ENCODE measurements around the gene TSHB.

The TSHB gene

GRCh38 chr1:115062542-115063004 lies 32.9 kb downstream of the TSHB start:
- peak; percentile 95 for DNase-seq

- peak; percentile 31 for DNase-seq
Measured at GRCh38 chr1:115063228-115063901, 33.7 kb downstream of the TSHB start.

- DNase-seq = no peak
Measured at GRCh38 chr1:115064461-115064860, 34.8 kb downstream of the TSHB start.

- DNase-seq = no peak
Measured at GRCh38 chr1:115065021-115065420, 35.4 kb downstream of the TSHB start.

GRCh38 chr1:115067161-115067859 lies 37.7 kb downstream of the TSHB start:
- DNase-seq = no peak

- no peak for DNase-seq
Measured at GRCh38 chr1:115068826-115069585, 39.4 kb downstream of the TSHB start.

GRCh38 chr1:115069659-115070308 lies 40.2 kb downstream of the TSHB start:
- DNase-seq = no peak

GRCh38 chr1:115071012-115071664 lies 41.5 kb downstream of the TSHB start:
- no peak for DNase-seq

GRCh38 chr1:115073298-115074087 lies 43.9 kb downstream of the TSHB start:
- no peak for DNase-seq

- DNase-seq = no peak
Measured at GRCh38 chr1:115074839-115075534, 45.4 kb downstream of the TSHB start.

GRCh38 chr1:115076384-115076915 lies 46.8 kb downstream of the TSHB start:
- no peak for DNase-seq

GRCh38 chr1:115077286-115077983 lies 47.8 kb downstream of the TSHB start:
- no peak for DNase-seq

- no peak for DNase-seq
Measured at GRCh38 chr1:115077984-115078330, 48.3 kb downstream of the TSHB start.

GRCh38 chr1:115078708-115079107 lies 49.1 kb downstream of the TSHB start:
- no peak for DNase-seq

- DNase-seq = no peak
Measured at GRCh38 chr1:115082949-115083348, 53.3 kb downstream of the TSHB start.

Measured in CD4-positive, alpha-beta T cell treated with Interleukin-15 for 1 hour (primary cell).